SK-N-SH (cell line): ENCODE results near the gene CFAP57. TPM values are rescaled to one million over a fixed set of nuclear protein-coding genes. Genes with fewer than 3 reads are reported as not detected.

ENCODE experiments used
- CTCF ChIA-PET: fragments of 300-600, 350-600 bp; formaldehyde crosslinking; extraction: SDS; loops from one replicate; lab custom pipeline; 2021; lab: Yijun Ruan, JAX
- POLR2A ChIA-PET: fragments of 350-600 bp; sonication (Branson Sonifier 250); formaldehyde crosslinking; extraction: SDS; loops from one replicate; lab custom pipeline; 2020; ENCODE audit warnings: antibody characterized with exemption, inconsistent platforms; lab: Yijun Ruan, JAX
- DNase-seq: peaks from one replicate; pipeline ENCODE4 v3.0.0; 2012
- H2AFZ ChIP-seq: fragments of 200-600 bp; sonication (generic); 2 replicates; pipeline ENCODE4 v1.8.1; 2016; ENCODE audit warnings: antibody characterized with exemption, mild to moderate bottlenecking, low read depth
- H3F3A ChIP-seq: fragments of 200-600 bp; sonication (generic); replicated peaks from 2 replicates; pipeline ENCODE3; 2016; ENCODE audit warnings: antibody characterized with exemption, mild to moderate bottlenecking; ENCODE audit not compliant: insufficient read depth
- H3K27ac ChIP-seq, 2 experiments: fragments of 200-500 bp in 1 of 2; fragments of 200-600 bp in 1 of 2; sonication (Bioruptor generic) in 1 of 2; sonication (generic), shearing (Covaris generic) in 1 of 2; 2 replicates each; pipeline versions ENCODE4 v1.5.1 to v1.6.1; 2014 to 2016; ENCODE audit warnings: low read depth in 2 of 2, inconsistent platforms in 1 of 2, low read length in 1 of 2, mild to moderate bottlenecking in 1 of 2, mixed read lengths in 1 of 2
- H3K27me3 ChIP-seq: fragments of 200-600 bp; sonication (generic), shearing (Covaris generic); 2 replicates; pipeline ENCODE4 v1.6.1; 2016; ENCODE audit warnings: mixed run types; ENCODE audit not compliant: insufficient read depth
- H3K36me3 ChIP-seq, 2 experiments: fragments of 200-500 bp in 1 of 2; fragments of 200-600 bp in 1 of 2; sonication (Bioruptor generic) in 1 of 2; sonication (generic) in 1 of 2; replicated peaks in 1 of 2; 2 replicates each; pipeline versions ENCODE3 to v1.5.1; 2014 to 2016; ENCODE audit warnings: low read length in 1 of 2, mild to moderate bottlenecking in 1 of 2; ENCODE audit not compliant: insufficient read depth in 2 of 2, control insufficient read depth in 1 of 2
- H3K4me1 ChIP-seq, 2 experiments: fragments of 200-500 bp in 1 of 2; fragments of 200-600 bp in 1 of 2; sonication (Bioruptor generic) in 1 of 2; sonication (generic), shearing (Covaris generic) in 1 of 2; 2 replicates each; pipeline versions ENCODE4 v1.5.1 to v1.6.1; 2014 to 2016; ENCODE audit warnings: low read depth in 1 of 2, low read length in 1 of 2, mixed run types in 1 of 2; ENCODE audit not compliant: insufficient read depth in 2 of 2, control insufficient read depth in 1 of 2
- H3K4me2 ChIP-seq: fragments of 200-600 bp; sonication (generic), shearing (Covaris generic); 2 replicates; pipeline ENCODE4 v1.6.1; 2017; ENCODE audit warnings: mixed run types
- H3K4me3 ChIP-seq, 2 experiments: fragments of 200-500 bp in 1 of 2; fragments of 200-600 bp in 1 of 2; sonication (Bioruptor generic) in 1 of 2; sonication (generic), shearing (Covaris generic) in 1 of 2; 2 replicates each; pipeline versions ENCODE4 v1.5.1 to v1.8.1; 2014 to 2016; ENCODE audit warnings: low read depth in 2 of 2, inconsistent platforms in 1 of 2, low read length in 1 of 2, mild to moderate bottlenecking in 1 of 2, mixed read lengths in 1 of 2, moderate library complexity in 1 of 2
- H3K79me2 ChIP-seq: fragments of 200-600 bp; sonication (generic); 2 replicates; pipeline ENCODE4 v1.8.1; 2017; ENCODE audit warnings: mild to moderate bottlenecking; ENCODE audit not compliant: insufficient read depth
- H3K9ac ChIP-seq: fragments of 200-600 bp; sonication (generic); 2 replicates; pipeline ENCODE4 v1.6.1; 2017; ENCODE audit warnings: mixed run types
- H3K9me2 ChIP-seq: fragments of 200-600 bp; sonication (generic); 2 replicates; pipeline ENCODE4 v1.6.1; 2017; ENCODE audit warnings: mixed run types
- H3K9me3 ChIP-seq: fragments of 200-600 bp; sonication (generic); 2 replicates; pipeline ENCODE4 v1.6.1; 2017; ENCODE audit warnings: mixed run types, mild to moderate bottlenecking, moderate library complexity
- H4K20me1 ChIP-seq: fragments of 200-600 bp; sonication (generic); 2 replicates; pipeline ENCODE4 v1.6.1; 2017; ENCODE audit warnings: mild to moderate bottlenecking, mixed run types; ENCODE audit not compliant: insufficient read depth
- CTCF ChIP-seq: fragments of 200-600 bp; sonication (generic); IDR thresholded peaks from 2 replicates; pipeline ENCODE4 v1.6.1; 2017; ENCODE audit warnings: antibody characterized with exemption, mild to moderate bottlenecking, moderate library complexity
- EP300 ChIP-seq, 2 experiments: IDR thresholded peaks; 2 replicates each; pipeline versions ENCODE4 v1.4.0 to v1.6.1; 2012; ENCODE audit warnings: borderline replicate concordance in 1 of 2, low read depth in 1 of 2, low read length in 1 of 2
- EZH2phosphoT487 ChIP-seq: fragments of 200-600 bp; sonication (generic); IDR thresholded peaks from 2 replicates; pipeline ENCODE4 v1.6.1; 2017; ENCODE audit warnings: low read depth, mixed run types, mild to moderate bottlenecking, antibody characterized with exemption, moderate library complexity, borderline replicate concordance
- FOXJ3 ChIP-seq: sonication (generic); formaldehyde crosslinking; IDR thresholded peaks from 2 replicates; pipeline ENCODE4 v1.5.1; 2020; ENCODE audit warnings: mild to moderate bottlenecking, missing genetic modification reagents
- FOXM1 ChIP-seq: IDR thresholded peaks from 2 replicates; pipeline ENCODE4 v1.4.0; 2012; ENCODE audit warnings: low read depth, mild to moderate bottlenecking
- GABPA ChIP-seq: IDR thresholded peaks from 2 replicates; pipeline ENCODE4 v1.4.0; 2012; ENCODE audit warnings: low read depth, mild to moderate bottlenecking
- GATA2 ChIP-seq: sonication (generic); formaldehyde crosslinking; IDR thresholded peaks from 2 replicates; pipeline ENCODE4 v1.5.0; 2020; ENCODE audit warnings: mild to moderate bottlenecking, missing genetic modification reagents
- PBX3 ChIP-seq: IDR thresholded peaks from 2 replicates; pipeline ENCODE4; 2012
- RAD21 ChIP-seq: IDR thresholded peaks from 2 replicates; pipeline ENCODE4 v1.6.1; 2012; ENCODE audit warnings: mild to moderate bottlenecking, low read length
- RFX5 ChIP-seq: IDR thresholded peaks from 2 replicates; pipeline ENCODE4 v1.6.1; 2012; ENCODE audit warnings: mild to moderate bottlenecking, improper control_type of control experiment, low read length
- SMC3 ChIP-seq: IDR thresholded peaks from 2 replicates; pipeline ENCODE4 v1.6.1; 2012; ENCODE audit warnings: low read depth, low read length, improper control_type of control experiment
- TAF1 ChIP-seq: IDR thresholded peaks from 2 replicates; pipeline ENCODE4 v1.6.1; 2012; ENCODE audit warnings: low read depth, mild to moderate bottlenecking, low read length, moderate library complexity, borderline replicate concordance
- TCF12 ChIP-seq: IDR thresholded peaks from 2 replicates; pipeline ENCODE4 v1.4.0; 2012
- USF1 ChIP-seq: IDR thresholded peaks from 2 replicates; pipeline ENCODE4 v1.4.0; 2012; ENCODE audit warnings: low read depth, borderline replicate concordance
- YY1 ChIP-seq: IDR thresholded peaks from 2 replicates; pipeline ENCODE4 v1.4.0; 2012; ENCODE audit warnings: low read depth, mild to moderate bottlenecking
- ZBTB33 ChIP-seq: IDR thresholded peaks from 2 replicates; pipeline ENCODE4 v1.4.0; 2012; ENCODE audit warnings: low read depth, borderline replicate concordance
- WGBS: methylation state at CpG from one replicate; pipeline ENCODE4 v1.1.6; 2017; ENCODE audit warnings: low lambda C conversion rate; 5-methylcytosine and 5-hydroxymethylcytosine counted together
- polyA plus RNA-seq, 3 experiments: library from polyadenylated mRNA; depleted of rRNA; stranded (reverse); fragments of >200 nt; gene quantifications; 2 replicates each; pipeline ENCODE4 v1.2.3, GENCODE V29; 2012

Gene CFAP57
- polyA plus RNA-seq, 1 of the 3 experiments (the other 2 are of a cell fraction): 0.36 TPM

- no peak for TF ChIP-seq USF1
- no peak for TF ChIP-seq GABPA
- TF ChIP-seq PBX3: no peak
- TF ChIP-seq FOXM1: no peak
Observed at GRCh38 chr1:43184388-43184787, 12.3 kb downstream of the CFAP57 start (continued).

GRCh38 chr1:43184995-43185394 is 12.9 kb downstream of the CFAP57 start:
- Histone ChIP-seq H3K4me1 (no peaks in the 10 kb centered on the region), H2AFZ (no peak overlapping the region), H3K9me3 (no peaks in the 10 kb centered on the region), H3K9ac (no peak overlapping the region), H3K4me3 (no peak overlapping the region), H3K27me3 (no peaks in the 10 kb centered on the region), H4K20me1 (no peaks in the 10 kb centered on the region), H3K36me3 (no peaks in the 10 kb centered on the region), H3K9me2 (no peaks in the 10 kb centered on the region), H3F3A (peaks cover 3% of the 10 kb centered on the region), H3K4me2 (no peak overlapping the region), H3K79me2 (no peaks in the 10 kb centered on the region), H3K27ac (no peak overlapping the region)
- 74% methylated on average over 3 of the region's 3 CpGs for WGBS
- POLR2A ChIA-PET: no interaction called here
- DNase-seq: no peak
- CTCF ChIA-PET: no interaction called here
- no peak for TF ChIP-seq EP300 (IDR thresholded peaks at IDR 0.05; ENCODE audit: borderline replicate concordance in 1 of 2, low read depth in 1 of 2, low read length in 1 of 2)

GRCh38 chr1:43188106-43188505 is 16.0 kb downstream of the CFAP57 start:
- no peak overlapping the region for H3K9ac ChIP-seq
- WGBS: 20% methylated on average over 1 of the region's 1 CpG
- H3K36me3 ChIP-seq: no peaks in the 10 kb centered on the region
- H3K27ac ChIP-seq: no peak overlapping the region
- POLR2A ChIA-PET: no interaction called here
- H4K20me1 ChIP-seq: no peaks in the 10 kb centered on the region
- no peak overlapping the region for H2AFZ ChIP-seq
- no peak overlapping the region for H3K4me3 ChIP-seq
- H3K4me2 ChIP-seq: no peak overlapping the region
- H3K9me3 ChIP-seq: no peaks in the 10 kb centered on the region
- no peak for TF ChIP-seq FOXJ3 (CRISPR knock-in tag)
- CTCF ChIA-PET: no interaction called here
- no peaks in the 10 kb centered on the region for H3K9me2 ChIP-seq
- H3F3A ChIP-seq: peaks cover 3% of the 10 kb centered on the region
- DNase-seq: no peak
- no peaks in the 10 kb centered on the region for H3K4me1 ChIP-seq
- no peaks in the 10 kb centered on the region for H3K79me2 ChIP-seq
- H3K27me3 ChIP-seq: no peaks in the 10 kb centered on the region

GRCh38 chr1:43194509-43194908 is 22.4 kb downstream of the CFAP57 start:
- no peaks in the 10 kb centered on the region for H3K27me3 ChIP-seq
- H3K4me2 ChIP-seq: no peak overlapping the region
- no peaks in the 10 kb centered on the region for H3K79me2 ChIP-seq
- H3K4me3 ChIP-seq: no peak overlapping the region
- no peaks in the 10 kb centered on the region for H3F3A ChIP-seq
- ChIA-PET POLR2A (no interaction called here), CTCF (interaction anchor here (0.8 kb wide), 1 partner anchor 10 kb away, joined by 3 read pairs; no protein-coding TSS in a partner anchor)
- no peaks in the 10 kb centered on the region for H3K36me3 ChIP-seq
- H3K27ac ChIP-seq: no peak overlapping the region
- no peak overlapping the region for H2AFZ ChIP-seq
- no peaks in the 10 kb centered on the region for H3K9me2 ChIP-seq
- H4K20me1 ChIP-seq: no peaks in the 10 kb centered on the region
- H3K4me1 ChIP-seq: no peaks in the 10 kb centered on the region
- no peak overlapping the region for H3K9ac ChIP-seq
- peaks cover 3% of the 10 kb centered on the region; the same call in 1 of the 2 replicates for H3K9me3 ChIP-seq
- no peak for DNase-seq
- TF ChIP-seq CTCF (no peak), RFX5 (no peak), ZBTB33 (no peak), EZH2phosphoT487 (no peak), GATA2 (no peak), FOXJ3 (CRISPR knock-in tag) (no peak), TCF12 (no peak), EP300 (IDR thresholded peaks at IDR 0.05; ENCODE audit: borderline replicate concordance in 1 of 2, low read depth in 1 of 2, low read length in 1 of 2) (no peak), SMC3 (no peak), TAF1 (no peak), YY1 (no peak), RAD21 (no peak)
